Activated CD4-positive, alpha-beta T cell treated with anti-CD3 and anti-CD28 coated beads, Interleukin-2, amount 10 ng/mL, durations not matched to agents 7 days and 5 days (primary cell): ENCODE results near the gene SYCP2L. TPM values are rescaled to one million over a fixed set of nuclear protein-coding genes. Genes with fewer than 3 reads are reported as not detected.
A peak's percentile ranks its signal among the peaks of the same experiment; 100 is the strongest.
"Not testable (repeated sequence)": the region's sequence is repeated elsewhere in the genome, so short reads cannot be mapped to it uniquely, and the experiment has no call there.

Experiments used
- CTCF ChIA-PET: fragments of 350-600 bp; sonication (Branson Sonifier 250); formaldehyde crosslinking; loops from one replicate; lab custom pipeline; 2021; ENCODE audit warnings: antibody characterized with exemption; lab: Charles Lee
- POLR2A ChIA-PET: fragments of 350-600 bp; sonication (Branson Sonifier 250); formaldehyde crosslinking; loops from one replicate; lab custom pipeline; 2021; ENCODE audit warnings: antibody characterized with exemption; lab: Charles Lee
- DNase-seq: peaks from one replicate; pipeline ENCODE4 v3.0.0-alpha.2; 2020
- H3K27ac Mint-ChIP-seq: one replicate; pipeline ENCODE4 v1.8.0; 2021; ENCODE audit warnings: mild to moderate bottlenecking, moderate library complexity, mixed read lengths
- H3K27me3 Mint-ChIP-seq: one replicate; pipeline ENCODE4 v1.8.0; 2021; ENCODE audit warnings: mixed read lengths
- H3K36me3 Mint-ChIP-seq: one replicate; pipeline ENCODE4 v1.8.0; 2021; ENCODE audit warnings: low read depth, mixed read lengths
- H3K4me1 Mint-ChIP-seq: one replicate; pipeline ENCODE4 v1.8.0; 2021; ENCODE audit warnings: mixed read lengths
- H3K4me3 Mint-ChIP-seq: one replicate; pipeline ENCODE4 v1.8.0; 2021; ENCODE audit warnings: mild to moderate bottlenecking, moderate library complexity, mixed read lengths
- H3K9me3 Mint-ChIP-seq: one replicate; pipeline ENCODE4 v1.8.0; 2021; ENCODE audit warnings: mixed read lengths
- total RNA-seq, 2 experiments: library from RNA; stranded (reverse); gene quantifications; one replicate each; pipeline ENCODE4 v1.2.3, GENCODE V29; 2021

Gene SYCP2L
- total RNA-seq, 2 experiments from 2014 or later = 0.25 to 0.37 TPM

DNA sequence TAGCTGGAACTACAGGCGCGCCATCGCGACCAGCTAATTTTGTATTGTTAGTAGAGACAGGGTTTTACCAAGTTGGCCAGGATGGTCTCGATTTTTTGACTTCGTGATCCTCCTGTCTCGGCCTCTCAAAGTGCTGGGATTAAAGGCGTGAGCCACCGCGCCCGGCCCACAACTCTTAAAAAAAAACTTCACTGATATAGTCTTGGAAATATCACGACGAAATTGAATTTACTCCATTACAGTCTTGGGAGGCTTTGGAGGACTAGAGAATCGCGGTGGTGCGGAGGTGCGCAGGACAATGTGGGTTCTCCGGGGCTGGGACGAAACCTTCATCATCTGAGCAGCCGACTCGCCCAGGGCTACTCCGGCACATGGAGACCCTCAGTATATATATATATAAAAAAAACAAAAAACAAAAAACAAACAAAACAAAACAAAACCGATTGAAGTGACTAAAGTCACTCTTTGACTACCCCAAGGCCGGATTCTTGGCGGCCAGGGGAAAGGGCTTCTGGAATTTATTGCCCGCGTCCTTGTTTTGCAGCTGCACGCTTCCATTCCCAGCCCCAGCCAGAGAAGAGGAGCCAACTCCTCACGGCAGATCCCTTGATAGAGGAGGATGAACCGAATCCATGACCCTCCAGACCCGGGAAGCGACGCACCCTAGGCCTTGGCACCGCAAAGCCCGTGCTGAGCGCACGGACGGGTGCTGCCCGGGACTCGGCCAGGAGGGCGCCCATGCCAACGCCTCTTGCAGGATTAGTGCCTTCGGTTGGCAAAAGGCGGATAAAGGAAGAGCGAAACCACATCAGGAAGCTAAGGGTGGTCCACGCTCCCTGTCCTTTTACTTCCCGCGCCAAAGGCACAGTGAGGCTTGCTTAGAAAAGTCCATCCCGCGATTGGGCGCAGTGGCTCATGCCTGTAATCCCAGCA, 3.3 kb upstream of the SYCP2L start:
- H3K9me3 Mint-ChIP-seq = no peaks in the 10 kb centered on the region
- no peak overlapping the region for H3K4me3 Mint-ChIP-seq
- H3K27me3 Mint-ChIP-seq = peaks cover 84% of the 10 kb centered on the region
- no peak overlapping the region for H3K27ac Mint-ChIP-seq
- DNase-seq = no peak
- CTCF ChIA-PET = no interaction called here
- POLR2A ChIA-PET = no interaction called here
- peaks cover 13% of the 10 kb centered on the region for H3K4me1 Mint-ChIP-seq
- no peaks in the 10 kb centered on the region for H3K36me3 Mint-ChIP-seq

DNA sequence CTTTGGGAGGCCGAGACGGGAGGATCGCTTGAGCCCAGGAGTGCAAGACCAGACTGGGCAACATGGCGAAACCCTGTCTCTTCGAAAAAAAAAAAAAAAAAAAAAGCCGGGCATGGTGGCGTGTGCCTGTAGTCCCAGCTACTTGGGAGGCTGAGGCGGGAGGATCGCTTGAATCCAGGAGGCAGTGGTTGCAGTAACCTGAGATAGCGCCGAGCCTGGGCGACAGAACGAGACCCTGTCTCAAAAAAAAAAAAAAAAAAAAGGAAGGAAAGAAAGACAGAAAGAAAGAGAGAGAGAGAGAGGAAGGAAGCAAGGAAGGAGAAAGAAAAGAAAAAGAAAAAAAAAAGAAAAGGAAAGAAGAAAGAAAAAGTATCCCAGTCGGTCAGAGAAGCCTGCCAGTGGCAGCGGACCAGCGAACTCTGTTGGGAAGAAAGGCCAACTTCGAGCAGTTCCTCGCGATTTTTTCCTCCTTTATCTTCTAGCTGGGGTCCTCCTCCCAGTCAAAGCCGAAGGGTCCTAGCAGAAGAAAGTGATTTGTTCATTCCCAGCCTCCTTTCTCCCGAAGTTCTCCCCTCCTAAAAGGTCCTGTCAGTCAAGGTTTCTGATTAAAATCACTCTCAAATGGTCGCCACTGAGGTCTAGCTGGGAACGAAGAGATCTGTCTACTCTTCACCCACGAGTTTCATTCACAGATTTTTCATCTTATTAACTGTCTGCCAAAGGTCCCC, 2.4 kb upstream of the SYCP2L start:
- H3K27me3 Mint-ChIP-seq = peaks cover 88% of the 10 kb centered on the region
- H3K4me1 Mint-ChIP-seq = peaks cover 13% of the 10 kb centered on the region
- no peaks in the 10 kb centered on the region for H3K36me3 Mint-ChIP-seq
- H3K9me3 Mint-ChIP-seq = no peaks in the 10 kb centered on the region
- no peak overlapping the region for H3K27ac Mint-ChIP-seq
- H3K4me3 Mint-ChIP-seq = no peak overlapping the region
- ChIA-PET CTCF (no interaction called here), POLR2A (no interaction called here)
- DNase-seq = no peak

DNA sequence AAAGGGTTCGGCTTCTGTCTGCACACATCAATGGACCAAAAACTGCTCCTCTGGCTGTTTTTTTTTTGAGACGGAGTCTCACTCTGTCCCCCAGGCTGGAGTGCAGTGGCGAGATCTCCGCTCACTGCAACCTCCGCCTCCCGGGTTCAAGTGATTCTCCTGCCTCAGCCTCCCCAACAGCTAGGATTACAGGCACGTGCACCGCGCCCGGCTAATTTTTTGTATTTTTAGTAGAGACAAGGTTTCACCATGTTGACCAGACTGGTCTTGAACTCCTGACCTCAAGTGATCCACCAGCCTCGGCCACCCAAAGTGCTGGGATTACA, 524 bp upstream of the SYCP2L start:
- POLR2A ChIA-PET, H3K36me3 Mint-ChIP-seq, CTCF ChIA-PET, H3K27ac Mint-ChIP-seq, H3K9me3 Mint-ChIP-seq, DNase-seq: not testable (repeated sequence)
- H3K27me3 Mint-ChIP-seq = peaks cover 82% of the 10 kb centered on the region
- peak overlapping the region; percentile 66 for H3K4me3 Mint-ChIP-seq
- peaks cover 13% of the 10 kb centered on the region for H3K4me1 Mint-ChIP-seq

DNA sequence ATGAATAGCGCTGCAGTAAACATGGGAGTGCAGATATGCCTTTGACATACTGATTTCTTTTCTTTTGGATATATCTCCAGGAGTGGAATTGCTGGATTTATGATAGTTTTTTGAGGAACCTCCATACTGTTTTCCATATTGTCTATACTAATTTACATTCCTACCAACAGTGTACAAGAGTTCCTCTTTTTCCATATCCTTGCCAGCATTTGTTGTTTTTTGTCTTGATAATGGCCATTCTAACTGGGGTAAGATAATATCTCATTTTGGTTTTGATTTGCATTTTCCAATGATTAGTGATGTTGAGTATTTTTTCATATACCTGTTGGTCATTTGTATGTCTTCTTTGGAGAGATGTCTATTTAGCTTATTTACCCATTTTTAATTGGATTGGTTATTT, 3.3 kb downstream of the SYCP2L start:
- Mint-ChIP-seq H3K9me3 (no peaks in the 10 kb centered on the region), H3K4me3 (no peak overlapping the region), H3K4me1 (peaks cover 7% of the 10 kb centered on the region), H3K27ac (no peak overlapping the region), H3K27me3 (peaks cover 55% of the 10 kb centered on the region), H3K36me3 (no peaks in the 10 kb centered on the region)
- ChIA-PET POLR2A (no interaction called here), CTCF (no interaction called here)
- DNase-seq = no peak

DNA sequence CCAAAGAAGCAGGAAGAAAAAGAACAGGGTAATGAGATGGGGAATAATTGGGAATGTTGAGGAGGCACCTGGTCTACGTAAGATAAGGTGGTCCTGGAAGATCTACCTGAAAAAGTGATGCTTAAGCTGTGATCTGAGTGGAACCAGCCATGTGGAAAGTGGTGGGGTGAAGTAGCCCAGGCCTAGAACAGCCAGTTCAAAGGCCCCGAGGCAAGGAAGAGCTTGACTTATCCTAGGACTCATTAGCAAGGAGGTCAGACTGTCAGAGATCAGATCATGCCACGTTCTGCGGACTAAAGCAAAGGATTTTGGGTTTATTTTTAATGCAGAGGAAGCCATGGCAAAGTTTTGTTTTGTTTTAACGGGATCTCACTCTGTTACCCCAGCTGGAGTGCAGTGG, 5.1 kb downstream of the SYCP2L start:
- CTCF ChIA-PET = no interaction called here

DNA sequence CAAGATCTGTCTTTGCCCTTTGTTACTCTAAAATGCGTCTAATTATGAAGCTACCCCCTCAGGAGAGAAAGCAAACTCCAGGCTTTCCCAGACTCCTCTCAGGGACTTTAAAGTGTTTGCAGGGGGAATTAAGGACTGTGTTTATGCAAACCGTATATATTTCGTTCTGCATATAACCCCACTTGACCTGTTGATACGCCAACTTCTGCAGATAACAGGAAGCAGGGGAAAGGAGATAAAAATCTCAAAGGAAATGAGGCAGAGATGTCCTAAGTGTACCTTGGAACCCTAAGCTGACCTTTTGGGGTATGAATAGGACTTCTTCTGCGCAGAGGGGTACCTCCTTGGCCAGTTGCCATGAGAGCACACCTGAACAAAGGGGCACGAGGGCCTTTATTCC, 8.1 kb downstream of the SYCP2L start:
- Mint-ChIP-seq H3K36me3 (no peaks in the 10 kb centered on the region), H3K27ac (no peak overlapping the region), H3K4me3 (no peak overlapping the region), H3K27me3 (peaks cover 21% of the 10 kb centered on the region), H3K4me1 (no peaks in the 10 kb centered on the region), H3K9me3 (no peaks in the 10 kb centered on the region)
- CTCF ChIA-PET = interaction anchor here (1.1 kb wide), 1 partner anchor 9 kb away, joined by 3 read pairs; no protein-coding TSS in a partner anchor
- POLR2A ChIA-PET = no interaction called here
- DNase-seq = no peak

More for the DNA sequence above, 5.1 kb downstream of the SYCP2L start:
- peaks cover 39% of the 10 kb centered on the region for H3K27me3 Mint-ChIP-seq
- H3K36me3 Mint-ChIP-seq = no peaks in the 10 kb centered on the region
- no peak overlapping the region for H3K27ac Mint-ChIP-seq
- H3K4me1 Mint-ChIP-seq = peaks cover 4% of the 10 kb centered on the region
- H3K4me3 Mint-ChIP-seq = no peak overlapping the region
- no peak for DNase-seq
- POLR2A ChIA-PET = no interaction called here
- no peaks in the 10 kb centered on the region for H3K9me3 Mint-ChIP-seq

DNA sequence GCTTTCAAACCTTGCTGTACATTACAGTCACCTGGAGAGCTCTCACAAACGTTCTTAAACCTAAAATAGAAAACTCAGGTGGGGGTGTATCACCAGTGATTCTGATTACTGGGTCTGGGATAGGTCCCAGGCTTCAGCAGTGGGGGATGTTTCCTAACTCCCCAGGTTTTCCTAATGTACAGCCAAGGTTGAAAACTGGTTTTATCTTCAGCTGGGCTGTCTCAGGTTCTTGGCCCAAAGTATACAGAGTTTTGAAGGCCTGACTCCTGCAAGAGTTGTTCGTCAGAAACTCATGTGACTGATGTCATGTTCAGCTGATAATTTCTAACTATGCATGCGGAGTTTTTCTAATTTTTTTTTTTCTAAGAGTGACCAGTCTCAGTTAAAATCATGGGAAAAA, 9.8 kb downstream of the SYCP2L start:
- no peak overlapping the region for H3K4me3 Mint-ChIP-seq
- ChIA-PET POLR2A (no interaction called here), CTCF (interaction anchor here (0.6 kb wide), 1 partner anchor 11 kb away, joined by 4 read pairs; no protein-coding TSS in a partner anchor)
- no peak for DNase-seq
- no peak overlapping the region for H3K27ac Mint-ChIP-seq
- H3K36me3 Mint-ChIP-seq = no peaks in the 10 kb centered on the region
- H3K9me3 Mint-ChIP-seq = peaks cover 8% of the 10 kb centered on the region
- peaks cover 4% of the 10 kb centered on the region for H3K4me1 Mint-ChIP-seq
- H3K27me3 Mint-ChIP-seq = peaks cover 10% of the 10 kb centered on the region

DNA sequence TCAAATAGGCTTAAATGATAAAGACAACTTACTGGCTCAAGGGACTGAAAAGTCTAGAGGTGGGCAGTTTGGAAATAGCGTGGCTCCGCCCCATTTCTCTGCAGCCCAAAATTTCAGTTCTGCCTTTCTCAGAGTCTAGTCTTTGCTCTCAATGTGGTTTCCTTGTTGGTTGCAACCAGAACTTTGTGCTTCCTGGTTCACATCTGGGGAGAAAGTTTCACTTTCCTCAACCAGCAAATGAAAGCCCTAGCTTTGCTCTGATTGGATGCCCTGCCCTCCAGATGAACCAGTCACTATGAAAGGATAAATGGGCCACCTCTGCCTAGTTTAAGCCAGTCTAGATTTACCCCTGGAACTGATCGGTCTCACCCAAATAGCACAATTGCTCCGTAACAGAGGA, 14.9 kb downstream of the SYCP2L start:
- Mint-ChIP-seq H3K9me3 (peaks cover 16% of the 10 kb centered on the region), H3K27me3 (peaks cover 3% of the 10 kb centered on the region), H3K27ac (no peak overlapping the region), H3K4me1 (peaks cover 9% of the 10 kb centered on the region), H3K36me3 (no peaks in the 10 kb centered on the region), H3K4me3 (no peak overlapping the region)
- ChIA-PET POLR2A (no interaction called here), CTCF (no interaction called here)
- peak; percentile 7 for DNase-seq

DNA sequence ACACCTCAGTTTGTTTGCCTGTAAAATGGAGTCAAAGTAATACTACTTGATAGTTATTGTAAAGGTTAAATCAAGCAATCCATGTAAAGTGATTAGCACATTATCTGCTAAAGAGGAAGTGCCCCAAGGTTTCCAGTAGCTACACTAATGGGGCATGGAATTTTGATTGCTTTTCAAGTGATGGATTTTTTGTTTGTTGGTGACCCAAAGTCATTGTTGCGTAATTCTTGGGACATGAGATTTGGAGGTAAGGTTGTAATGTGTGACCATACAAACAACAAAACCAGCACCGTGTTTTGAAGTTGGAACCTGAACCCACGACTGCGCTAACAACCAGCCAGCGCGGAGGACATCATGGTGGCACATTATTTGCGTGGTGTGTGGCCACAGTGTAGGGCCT, 17.2 kb downstream of the SYCP2L start:
- peaks cover 16% of the 10 kb centered on the region for H3K9me3 Mint-ChIP-seq
- no peak overlapping the region for H3K4me3 Mint-ChIP-seq
- H3K27me3 Mint-ChIP-seq = peaks cover 5% of the 10 kb centered on the region
- POLR2A ChIA-PET = no interaction called here
- CTCF ChIA-PET = interaction anchor here (1.6 kb wide), 1 partner anchor 9 kb away, joined by 3 read pairs; no protein-coding TSS in a partner anchor
- no peak overlapping the region for H3K27ac Mint-ChIP-seq
- DNase-seq = no peak
- H3K4me1 Mint-ChIP-seq = peaks cover 9% of the 10 kb centered on the region
- no peaks in the 10 kb centered on the region for H3K36me3 Mint-ChIP-seq

DNA sequence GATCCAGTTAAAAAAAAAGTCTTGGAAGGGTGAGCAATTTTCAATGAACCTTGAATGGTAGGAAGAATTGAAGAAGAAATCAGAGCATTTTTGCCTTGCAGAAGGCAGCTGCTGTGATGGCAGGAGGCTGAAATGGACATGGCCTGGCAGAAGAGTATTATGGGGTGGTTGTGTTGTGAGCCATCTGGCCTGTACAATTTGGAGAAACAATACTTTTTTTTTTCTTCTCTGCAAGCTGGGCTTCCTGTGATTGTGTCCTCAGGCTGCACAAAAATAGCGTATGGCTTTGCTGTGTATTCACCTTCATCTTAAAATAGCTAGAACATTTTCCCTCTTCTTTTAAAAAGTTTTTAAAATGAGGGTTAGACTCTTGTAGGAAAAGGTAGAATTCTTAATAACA, 21.4 kb downstream of the SYCP2L start:
- H3K27ac Mint-ChIP-seq = no peak overlapping the region
- no peaks in the 10 kb centered on the region for H3K4me1 Mint-ChIP-seq
- peaks cover 2% of the 10 kb centered on the region for H3K9me3 Mint-ChIP-seq
- ChIA-PET POLR2A (no interaction called here), CTCF (no interaction called here)
- DNase-seq = no peak
- H3K36me3 Mint-ChIP-seq = no peaks in the 10 kb centered on the region
- H3K4me3 Mint-ChIP-seq = no peak overlapping the region
- H3K27me3 Mint-ChIP-seq = peaks cover 6% of the 10 kb centered on the region

DNA sequence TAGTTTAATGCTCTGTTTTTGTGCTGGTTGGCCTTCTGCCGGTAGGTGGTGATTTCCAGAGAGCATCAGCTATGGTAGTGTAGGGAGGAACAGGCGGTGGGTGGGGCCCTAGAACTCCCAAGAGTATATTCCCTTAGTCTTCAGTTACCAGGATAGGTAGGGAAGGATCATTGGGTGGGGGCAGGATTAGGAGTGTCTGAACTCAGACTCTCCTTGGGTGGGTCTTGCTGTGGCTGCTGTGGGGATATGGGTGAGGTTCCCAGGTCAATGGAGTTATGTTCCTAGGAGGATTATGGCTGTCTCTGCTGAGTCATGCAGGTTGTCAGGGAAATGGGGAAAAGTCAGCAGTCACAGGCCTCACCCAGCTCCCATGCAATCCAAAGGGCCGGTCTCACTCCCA, 32.7 kb downstream of the SYCP2L start:
- DNase-seq, H3K4me3 Mint-ChIP-seq, H3K4me1 Mint-ChIP-seq, POLR2A ChIA-PET, H3K27ac Mint-ChIP-seq, H3K27me3 Mint-ChIP-seq, H3K9me3 Mint-ChIP-seq, CTCF ChIA-PET, H3K36me3 Mint-ChIP-seq: not testable (repeated sequence)

DNA sequence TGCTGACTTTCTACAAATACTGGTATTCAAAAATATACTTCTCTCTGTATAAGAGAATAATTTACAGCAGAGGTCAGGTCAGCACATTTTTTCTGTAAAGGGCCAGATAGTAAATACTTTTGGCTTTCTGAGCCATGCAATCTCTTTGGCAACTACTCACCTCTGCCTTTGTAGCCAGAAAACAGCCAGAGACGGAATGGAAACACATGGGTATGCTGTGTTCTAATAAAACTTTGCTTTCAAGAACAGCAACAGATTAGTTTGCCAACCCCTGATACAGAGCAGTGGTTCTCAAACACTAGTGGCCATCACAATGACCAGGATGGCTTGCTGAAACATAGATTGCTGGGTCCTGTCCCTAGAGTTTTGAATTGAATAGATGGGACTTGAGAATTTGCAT, 46.3 kb downstream of the SYCP2L start:
- H3K27ac Mint-ChIP-seq = no peak overlapping the region
- H3K27me3 Mint-ChIP-seq = peaks cover 12% of the 10 kb centered on the region
- H3K4me3 Mint-ChIP-seq = no peak overlapping the region
- no peaks in the 10 kb centered on the region for H3K4me1 Mint-ChIP-seq
- no peaks in the 10 kb centered on the region for H3K9me3 Mint-ChIP-seq
- DNase-seq = no peak
- no peaks in the 10 kb centered on the region for H3K36me3 Mint-ChIP-seq
- ChIA-PET CTCF (no interaction called here), POLR2A (no interaction called here)

DNA sequence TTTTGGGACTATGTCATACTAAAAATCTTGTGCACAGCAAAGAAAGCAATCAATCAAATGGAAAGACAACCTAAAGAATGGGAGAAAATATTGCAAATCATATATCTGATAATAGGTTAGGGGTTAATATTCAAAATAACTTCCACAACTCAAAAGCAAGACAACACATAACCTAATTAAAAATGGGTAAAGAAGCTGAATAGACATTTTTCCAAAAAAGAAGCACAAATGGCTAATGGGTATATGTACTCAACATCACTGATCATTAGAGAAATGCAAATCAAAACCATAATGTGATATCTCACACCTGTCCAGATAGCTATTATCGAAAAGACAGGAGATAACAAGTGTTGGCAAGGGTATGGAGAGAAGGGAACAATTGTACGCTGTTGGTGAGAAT, 53.0 kb downstream of the SYCP2L start:
- ChIA-PET CTCF (no interaction called here), POLR2A (no interaction called here)

More for the DNA sequence above, 53.0 kb downstream of the SYCP2L start:
- Mint-ChIP-seq H3K27ac (no peak overlapping the region), H3K4me3 (no peak overlapping the region), H3K9me3 (no peaks in the 10 kb centered on the region), H3K36me3 (no peaks in the 10 kb centered on the region), H3K27me3 (peaks cover 26% of the 10 kb centered on the region), H3K4me1 (no peaks in the 10 kb centered on the region)
- DNase-seq = no peak
